ENCODE data around the gene EVI2B. TPM values are rescaled to one million over a fixed set of nuclear protein-coding genes. Genes with fewer than 3 reads are reported as not detected.

Gene EVI2B
- total RNA-seq, 2 experiments from 2014 or later = 17.4 to 71.0 TPM

- ChIA-PET CTCF (ENCODE audit: unreplicated experiment) (no interaction called here), POLR2A (no interaction called here)
- no peaks in the 10 kb centered on the region for H3K9me2 ChIP-seq (ENCODE audit: insufficient read depth, low read length)
- no peak for TF ChIP-seq EZH2phosphoT487 (IDR thresholded peaks at IDR 0.05; ENCODE audit: borderline replicate concordance, low read depth, low read length)
- no peak for TF ChIP-seq CTCF (conservative IDR thresholded peaks at IDR 0.05; ENCODE audit: low read length)
- H3K9me3 ChIP-seq (ENCODE audit: low read length) = no peaks in the 10 kb centered on the region
- H3K36me3 ChIP-seq (ENCODE audit: insufficient read depth, low read length) = no peaks in the 10 kb centered on the region; the same call in 1 of the 2 replicates
- no peak overlapping the region for H3K4me2 ChIP-seq (ENCODE audit: low read length)
- BruUV-seq (replicated peaks) = no TSS peak
- H3K4me1 ChIP-seq (ENCODE audit: insufficient read depth, low read length, poor library complexity, severe bottlenecking) = no peaks in the 10 kb centered on the region
- intact Hi-C loops (cut with micrococcal nuclease; ENCODE audit: unreplicated experiment) = no loop called here
- H3K79me2 ChIP-seq (ENCODE audit: insufficient read depth, low read depth, low read length) = no peaks in the 10 kb centered on the region
- H3K27ac ChIP-seq (ENCODE audit: low read depth, low read length, poor library complexity, severe bottlenecking) = no peak overlapping the region
- no peak for DNase-seq (ENCODE audit: low spot score)
- H4K20me1 ChIP-seq (ENCODE audit: insufficient read depth, low read length) = no peaks in the 10 kb centered on the region
- no peak overlapping the region for H2AFZ ChIP-seq (ENCODE audit: low read length)
- H3K4me3 ChIP-seq (ENCODE audit: low read depth, low read length, poor library complexity, severe bottlenecking) = no peak overlapping the region
Observed at GRCh38 chr17:31283841-31284240, 30.0 kb downstream of the EVI2B start.

- ChIA-PET CTCF (ENCODE audit: unreplicated experiment) (no interaction called here), POLR2A (interaction anchor here (0.6 kb wide), 1 partner anchor 431 kb away, joined by 3 read pairs; no protein-coding TSS in a partner anchor)
- TF ChIP-seq EZH2phosphoT487 (IDR thresholded peaks at IDR 0.05; ENCODE audit: borderline replicate concordance, low read depth, low read length) (no peak), CTCF (conservative IDR thresholded peaks at IDR 0.05; ENCODE audit: low read length) (no peak)
- no peaks in the 10 kb centered on the region for H3K9me3 ChIP-seq (ENCODE audit: low read length)
- H3K79me2 ChIP-seq (ENCODE audit: insufficient read depth, low read depth, low read length) = no peaks in the 10 kb centered on the region
- H3K27ac ChIP-seq (ENCODE audit: low read depth, low read length, poor library complexity, severe bottlenecking) = no peak overlapping the region
- no peak for DNase-seq (ENCODE audit: low spot score)
- H3K9me2 ChIP-seq (ENCODE audit: insufficient read depth, low read length) = no peaks in the 10 kb centered on the region
- no peak overlapping the region for H2AFZ ChIP-seq (ENCODE audit: low read length)
- no peak overlapping the region for H3K4me2 ChIP-seq (ENCODE audit: low read length)
- intact Hi-C loops (cut with micrococcal nuclease; ENCODE audit: unreplicated experiment) = no loop called here
- H4K20me1 ChIP-seq (ENCODE audit: insufficient read depth, low read length) = no peaks in the 10 kb centered on the region
- H3K4me1 ChIP-seq (ENCODE audit: insufficient read depth, low read length, poor library complexity, severe bottlenecking) = no peaks in the 10 kb centered on the region
- no TSS peak for BruUV-seq (replicated peaks)
- H3K36me3 ChIP-seq (ENCODE audit: insufficient read depth, low read length) = no peaks in the 10 kb centered on the region; the same call in 1 of the 2 replicates
- H3K4me3 ChIP-seq (ENCODE audit: low read depth, low read length, poor library complexity, severe bottlenecking) = no peak overlapping the region
Observed at GRCh38 chr17:31281061-31281460, 32.8 kb downstream of the EVI2B start.

DNA sequence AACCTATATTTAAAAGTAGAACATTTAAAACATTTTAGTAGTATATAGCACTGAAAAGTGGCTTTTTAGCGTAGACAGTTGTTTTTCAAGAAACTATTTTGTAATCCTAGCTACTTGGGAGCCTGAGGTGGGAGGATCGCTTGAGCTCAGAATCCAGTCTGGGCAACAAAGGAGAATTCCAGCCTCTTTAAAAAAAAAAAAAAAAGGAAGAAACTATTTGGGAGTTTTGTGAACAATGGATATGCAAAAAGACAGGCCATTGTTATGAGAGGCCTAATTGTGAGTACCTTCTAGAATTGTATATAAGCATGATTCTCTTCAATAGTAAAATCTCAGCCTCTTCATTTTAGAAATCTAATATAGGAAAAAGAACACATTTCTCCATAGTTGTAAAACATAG lies 34.5 kb downstream of the EVI2B start:
- H3K79me2 ChIP-seq (ENCODE audit: insufficient read depth, low read depth, low read length) = no peaks in the 10 kb centered on the region
- TF ChIP-seq EZH2phosphoT487 (IDR thresholded peaks at IDR 0.05; ENCODE audit: borderline replicate concordance, low read depth, low read length) = no peak
- no peak for TF ChIP-seq CTCF (conservative IDR thresholded peaks at IDR 0.05; ENCODE audit: low read length)
- no peak for DNase-seq (ENCODE audit: low spot score)
- H3K36me3 ChIP-seq (ENCODE audit: insufficient read depth, low read length) = no peaks in the 10 kb centered on the region; the same call in none of the 2 replicates
- no peaks in the 10 kb centered on the region for H3K4me1 ChIP-seq (ENCODE audit: insufficient read depth, low read length, poor library complexity, severe bottlenecking)
- no peak overlapping the region for H3K4me3 ChIP-seq (ENCODE audit: low read depth, low read length, poor library complexity, severe bottlenecking)
- no peak overlapping the region for H3K27ac ChIP-seq (ENCODE audit: low read depth, low read length, poor library complexity, severe bottlenecking)
- no TSS peak for BruUV-seq (replicated peaks)
- H4K20me1 ChIP-seq (ENCODE audit: insufficient read depth, low read length) = no peaks in the 10 kb centered on the region
- no peaks in the 10 kb centered on the region for H3K9me2 ChIP-seq (ENCODE audit: insufficient read depth, low read length)
- POLR2A ChIA-PET = interaction anchor here (0.7 kb wide), 1 partner anchor 364 kb away, joined by 6 read pairs; no protein-coding TSS in a partner anchor
- intact Hi-C loops (cut with micrococcal nuclease; ENCODE audit: unreplicated experiment) = no loop called here
- CTCF ChIA-PET (ENCODE audit: unreplicated experiment) = no interaction called here
- H2AFZ ChIP-seq (ENCODE audit: low read length) = no peak overlapping the region
- no peak overlapping the region for H3K4me2 ChIP-seq (ENCODE audit: low read length)
- no peaks in the 10 kb centered on the region for H3K9me3 ChIP-seq (ENCODE audit: low read length)

All from OCI-LY7 (cell line).